ENCODE data around the gene MMP24. TPM values are rescaled to one million over a fixed set of nuclear protein-coding genes. Genes with fewer than 3 reads are reported as not detected.

MMP24 gene
- total and polyA plus RNA-seq, 2 of the 13 experiments (the other 11 are each of a cell fraction or from before 2014, with no cell fraction given), result 0.29 to 0.35 TPM

DNA sequence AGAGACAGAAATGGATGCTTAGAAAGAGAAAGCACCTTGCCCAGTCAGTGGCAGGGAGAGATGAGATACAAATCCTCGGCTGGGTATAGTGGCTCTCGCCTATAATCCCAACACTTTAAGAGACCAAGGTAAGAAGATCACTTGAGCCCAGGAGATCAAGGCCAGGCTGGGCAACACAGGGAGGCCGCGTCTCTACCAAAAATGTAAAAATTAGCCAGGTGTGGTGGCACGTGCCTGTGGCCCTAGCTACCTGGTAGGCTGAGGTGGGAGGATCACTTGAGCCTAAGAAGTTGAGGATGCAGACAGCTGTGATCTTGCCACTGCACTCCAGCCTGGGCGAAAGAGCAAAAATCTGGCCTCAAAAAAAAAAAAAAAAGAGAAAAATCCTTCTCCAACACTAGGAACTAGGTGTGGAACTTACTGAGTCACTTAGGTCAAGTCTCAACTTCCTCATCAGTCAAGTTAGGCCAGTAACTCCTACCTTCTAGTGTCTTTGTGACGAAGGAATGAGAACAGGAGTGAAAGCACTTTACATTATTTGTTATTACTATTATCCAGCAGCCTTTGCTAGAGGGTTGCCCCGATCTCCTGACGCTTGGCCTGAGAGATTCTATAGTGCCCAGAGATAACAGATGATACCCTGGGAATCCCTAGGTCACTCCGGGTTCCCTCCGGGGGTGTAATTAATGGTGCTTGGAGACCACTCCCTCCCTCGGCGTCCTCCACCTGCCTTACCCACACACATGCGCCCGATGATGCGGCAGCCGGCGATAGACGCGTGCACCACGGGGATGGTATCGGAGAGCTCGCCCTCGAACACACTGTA, 57.2 kb downstream of the MMP24 start (continued):
- TF ChIP-seq POGK (CRISPR knock-in tag; conservative IDR thresholded peaks at IDR 0.05) (no peak), KDM2A (CRISPR knock-in tag; IDR thresholded peaks at IDR 0.05; ENCODE audit: borderline replicate concordance, low read depth) (no peak), ZNF260 (CRISPR knock-in tag; IDR thresholded peaks at IDR 0.05; ENCODE audit: borderline replicate concordance, low read depth) (no peak), HES4 (CRISPR knock-in tag; IDR thresholded peaks at IDR 0.05; ENCODE audit: borderline replicate concordance) (no peak), NRL (CRISPR knock-in tag; IDR thresholded peaks at IDR 0.05; ENCODE audit: borderline replicate concordance) (no peak), CBX2 (IDR thresholded peaks at IDR 0.05; ENCODE audit: low read depth, low read length) (no peak), CBX2 (CRISPR knock-in tag; IDR thresholded peaks at IDR 0.05; ENCODE audit: low read depth) (no peak), ZNF691 (CRISPR knock-in tag; IDR thresholded peaks at IDR 0.05; ENCODE audit: borderline replicate concordance, low read depth) (no peak), ZFX (CRISPR knock-in tag; IDR thresholded peaks at IDR 0.05; ENCODE audit: low read depth) (no peak), MAFF (IDR thresholded peaks at IDR 0.05; ENCODE audit: low read depth, low read length) (no peak), MAX (IDR thresholded peaks at IDR 0.05) (no peak), GPN1 (CRISPR knock-in tag; IDR thresholded peaks at IDR 0.05; ENCODE audit: borderline replicate concordance) (no peak), PHB2 (IDR thresholded peaks at IDR 0.05; ENCODE audit: partially characterized antibody) (no peak), KDM4B (CRISPR knock-in tag; IDR thresholded peaks at IDR 0.05) (no peak), ZFY (CRISPR knock-in tag; IDR thresholded peaks at IDR 0.05) (no peak), CHCHD3 (CRISPR knock-in tag; IDR thresholded peaks at IDR 0.05) (no peak), NAIF1 (CRISPR knock-in tag; IDR thresholded peaks at IDR 0.05; ENCODE audit: borderline replicate concordance) (no peak), ZNF674 (CRISPR knock-in tag; IDR thresholded peaks at IDR 0.05; ENCODE audit: low read depth) (no peak), NFYC (CRISPR knock-in tag; IDR thresholded peaks at IDR 0.05) (no peak), ZNF292 (CRISPR knock-in tag; IDR thresholded peaks at IDR 0.05; ENCODE audit: borderline replicate concordance, low read depth) (no peak), RFXAP (CRISPR knock-in tag; IDR thresholded peaks at IDR 0.05; ENCODE audit: borderline replicate concordance) (no peak), LBX2 (CRISPR knock-in tag; IDR thresholded peaks at IDR 0.05; ENCODE audit: borderline replicate concordance) (peak; percentile 53; the same call in 1 of the 2 replicates), ZSCAN20 (CRISPR knock-in tag; IDR thresholded peaks at IDR 0.05; ENCODE audit: borderline replicate concordance) (no peak)
- TF ChIP-seq, protein P1, sequence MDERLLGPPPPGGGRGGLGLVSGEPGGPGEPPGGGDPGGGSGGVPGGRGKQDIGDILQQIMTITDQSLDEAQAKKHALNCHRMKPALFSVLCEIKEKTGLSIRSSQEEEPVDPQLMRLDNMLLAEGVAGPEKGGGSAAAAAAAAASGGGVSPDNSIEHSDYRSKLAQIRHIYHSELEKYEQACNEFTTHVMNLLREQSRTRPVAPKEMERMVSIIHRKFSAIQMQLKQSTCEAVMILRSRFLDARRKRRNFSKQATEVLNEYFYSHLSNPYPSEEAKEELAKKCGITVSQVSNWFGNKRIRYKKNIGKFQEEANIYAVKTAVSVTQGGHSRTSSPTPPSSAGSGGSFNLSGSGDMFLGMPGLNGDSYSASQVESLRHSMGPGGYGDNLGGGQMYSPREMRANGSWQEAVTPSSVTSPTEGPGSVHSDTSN (CRISPR knock-in tag; IDR thresholded peaks at IDR 0.05), result no peak

Data from HepG2 (cell line).